ENCODE results near the gene EIF2S1.

- TF ChIP-seq CTCF (IDR thresholded peaks at IDR 0.05) (peak; percentile 78 to 90 (median 89)), POLR2A (IDR thresholded peaks at IDR 0.05) (no peak)
Measured at GRCh38 chr14:67426983-67427606, 67.0 kb downstream of the EIF2S1 start.
